Kidney epithelial cell (primary cell): ENCODE results near the gene COG4. TPM values are rescaled to one million over a fixed set of nuclear protein-coding genes. Genes with fewer than 3 reads are reported as not detected.

ENCODE experiments used
- DNase-seq: peaks from one replicate; pipeline ENCODE4 v3.0.0-alpha.2; 2010; ENCODE audit warnings: low read depth
- H3K27me3 ChIP-seq: 2 replicates; pipeline ENCODE4 v1.6.0; 2011; ENCODE audit warnings: low read length; ENCODE audit not compliant: control insufficient read depth, insufficient read depth
- H3K36me3 ChIP-seq: 2 replicates; pipeline ENCODE4 v1.5.1; 2011; ENCODE audit warnings: low read length; ENCODE audit not compliant: control insufficient read depth, insufficient read depth
- H3K4me3 ChIP-seq: 2 replicates; pipeline ENCODE4 v1.5.1; 2011; ENCODE audit warnings: low read depth, mild to moderate bottlenecking, control low read depth, low read length
- total RNA-seq: library from RNA; depleted of rRNA; stranded (reverse); fragments of >200 nt; gene quantifications from 2 replicates; pipeline ENCODE4 v1.2.3, GENCODE V29; 2015
- TF ChIP-seq, protein P1 (sequence below): IDR thresholded peaks from 2 replicates; pipeline ENCODE4 v1.5.1; 2011; ENCODE audit warnings: mild to moderate bottlenecking, moderate library complexity, low read length, control low read depth, inconsistent platforms; ENCODE audit not compliant: insufficient read depth, poor library complexity, severe bottlenecking

The COG4 gene
- total RNA-seq, 1 donor from 2014 or later = 46.4 TPM

DNA sequence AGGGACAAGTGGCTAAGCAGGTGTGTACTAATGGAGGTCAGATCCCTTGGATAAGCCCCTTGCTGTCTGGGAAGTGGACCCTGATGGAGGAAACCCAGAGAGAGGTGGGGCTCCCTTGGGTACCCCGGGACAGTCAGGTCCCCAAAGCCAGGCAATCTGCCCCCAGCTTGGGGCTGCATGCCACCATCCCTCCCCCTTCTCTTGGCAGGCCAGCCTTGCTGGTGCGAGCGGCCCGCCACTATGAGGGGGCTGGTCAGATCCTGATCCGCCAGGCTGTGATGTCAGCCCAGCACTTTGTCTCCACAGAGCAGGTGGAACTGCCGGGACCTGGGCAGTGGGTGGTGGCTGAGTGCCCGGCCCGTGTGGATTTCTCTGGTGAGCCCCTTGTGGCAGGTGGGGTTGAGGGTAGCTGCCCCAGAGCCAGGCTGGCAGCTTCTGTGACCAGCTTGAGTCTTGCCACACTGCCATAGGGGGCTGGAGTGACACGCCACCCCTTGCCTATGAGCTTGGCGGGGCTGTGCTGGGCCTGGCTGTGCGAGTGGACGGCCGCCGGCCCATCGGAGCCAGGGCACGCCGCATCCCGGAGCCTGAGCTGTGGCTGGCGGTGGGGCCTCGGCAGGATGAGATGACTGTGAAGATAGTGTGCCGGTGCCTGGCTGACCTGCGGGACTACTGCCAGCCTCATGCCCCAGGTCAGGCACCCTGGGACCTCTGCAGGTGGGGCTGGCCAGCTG lies 48.9 kb downstream of the COG4 start:
- Histone ChIP-seq H3K4me3 (no peak overlapping the region), H3K27me3 (no peaks in the 10 kb centered on the region), H3K36me3 (peaks cover 2% of the 10 kb centered on the region)
- TF ChIP-seq, protein P1, sequence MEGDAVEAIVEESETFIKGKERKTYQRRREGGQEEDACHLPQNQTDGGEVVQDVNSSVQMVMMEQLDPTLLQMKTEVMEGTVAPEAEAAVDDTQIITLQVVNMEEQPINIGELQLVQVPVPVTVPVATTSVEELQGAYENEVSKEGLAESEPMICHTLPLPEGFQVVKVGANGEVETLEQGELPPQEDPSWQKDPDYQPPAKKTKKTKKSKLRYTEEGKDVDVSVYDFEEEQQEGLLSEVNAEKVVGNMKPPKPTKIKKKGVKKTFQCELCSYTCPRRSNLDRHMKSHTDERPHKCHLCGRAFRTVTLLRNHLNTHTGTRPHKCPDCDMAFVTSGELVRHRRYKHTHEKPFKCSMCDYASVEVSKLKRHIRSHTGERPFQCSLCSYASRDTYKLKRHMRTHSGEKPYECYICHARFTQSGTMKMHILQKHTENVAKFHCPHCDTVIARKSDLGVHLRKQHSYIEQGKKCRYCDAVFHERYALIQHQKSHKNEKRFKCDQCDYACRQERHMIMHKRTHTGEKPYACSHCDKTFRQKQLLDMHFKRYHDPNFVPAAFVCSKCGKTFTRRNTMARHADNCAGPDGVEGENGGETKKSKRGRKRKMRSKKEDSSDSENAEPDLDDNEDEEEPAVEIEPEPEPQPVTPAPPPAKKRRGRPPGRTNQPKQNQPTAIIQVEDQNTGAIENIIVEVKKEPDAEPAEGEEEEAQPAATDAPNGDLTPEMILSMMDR = no peak
- no peak for DNase-seq

GRCh38 chr16:70473446-70474319 lies 49.7 kb downstream of the COG4 start:
- no peak for DNase-seq
- H3K27me3 ChIP-seq = no peaks in the 10 kb centered on the region
- TF ChIP-seq, protein P1 = no peak
- no peak overlapping the region for H3K4me3 ChIP-seq
- peaks cover under 1% of the 10 kb centered on the region for H3K36me3 ChIP-seq

- Histone ChIP-seq H3K4me3 (no peak overlapping the region), H3K36me3 (no peaks in the 10 kb centered on the region)
- TF ChIP-seq, protein P1 = no peak
Observed at GRCh38 chr16:70472786-70473433, 50.4 kb downstream of the COG4 start.

GRCh38 chr16:70470927-70471341 lies 52.4 kb downstream of the COG4 start:
- Histone ChIP-seq H3K36me3 (no peaks in the 10 kb centered on the region), H3K27me3 (no peaks in the 10 kb centered on the region), H3K4me3 (no peak overlapping the region)
- TF ChIP-seq, protein P1 = peak; percentile 59
- DNase-seq = no peak

More at GRCh38 chr16:70472786-70473433, 50.4 kb downstream of the COG4 start:
- DNase-seq = no peak
- no peaks in the 10 kb centered on the region for H3K27me3 ChIP-seq

- DNase-seq = no peak
- Histone ChIP-seq H3K36me3 (no peaks in the 10 kb centered on the region), H3K27me3 (no peaks in the 10 kb centered on the region), H3K4me3 (no peak overlapping the region)
- TF ChIP-seq, protein P1 = no peak
Observed at GRCh38 chr16:70470141-70470926, 53.0 kb downstream of the COG4 start.
